ENCODE measurements around the gene CUX1.

DNA sequence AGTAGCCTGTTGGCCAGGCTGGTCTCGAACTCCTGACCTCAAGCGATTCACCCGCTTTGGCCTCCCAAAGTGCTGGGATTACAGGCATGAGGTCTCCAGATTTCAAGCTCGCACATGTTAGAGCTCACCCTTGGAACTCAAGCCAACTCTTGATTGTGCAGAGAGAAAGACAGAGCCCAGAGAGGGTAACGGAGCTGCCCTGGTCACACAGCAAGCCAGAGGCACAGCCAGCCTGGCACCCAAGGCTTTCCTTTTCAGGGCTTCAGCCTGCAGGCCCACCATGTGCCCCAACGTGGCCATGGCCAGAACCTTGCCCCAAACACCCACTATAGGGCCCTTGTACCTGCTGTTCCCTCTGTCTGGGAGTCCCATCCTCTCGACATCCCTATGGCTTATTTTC, 49.1 kb upstream of the CUX1 start:
- TF ChIP-seq ZNF274 (IDR thresholded peaks at IDR 0.05; ENCODE audit: low read depth, low read length) (no peak), SUZ12 (IDR thresholded peaks at IDR 0.05; ENCODE audit: extremely low read depth, insufficient read depth, insufficient read length) (no peak)

All from NT2/D1 (cell line).